B cell (primary cell): ENCODE data around the gene LEMD3. TPM values are rescaled to one million over a fixed set of nuclear protein-coding genes. Genes with fewer than 3 reads are reported as not detected.

Experiments used
- ATAC-seq: fragments of 200-7000 bp; cut with Tn5 transposase; one replicate; pipeline ENCODE4 v1.10.0; 2021; ENCODE audit warnings: low read depth, mild to moderate bottlenecking, moderate number of reproducible peaks, moderate library complexity
- CTCF ChIA-PET: fragments of 350-600 bp; sonication (Branson Sonifier 250); formaldehyde crosslinking; loops from one replicate; lab custom pipeline; 2021; ENCODE audit warnings: antibody characterized with exemption, inconsistent platforms; lab: Charles Lee
- POLR2A ChIA-PET: fragments of 350-600 bp; sonication (Branson Sonifier 250); formaldehyde crosslinking; loops from one replicate; lab custom pipeline; 2021; ENCODE audit warnings: antibody characterized with exemption; lab: Charles Lee
- DNase-seq: peaks from one replicate; pipeline ENCODE4 v3.0.0; 2013
- H2AFZ ChIP-seq: 2 replicates; pipeline ENCODE4 v1.6.1; 2012; ENCODE audit warnings: mild to moderate bottlenecking, low read depth, low read length; ENCODE audit not compliant: insufficient read depth, poor library complexity, severe bottlenecking
- H3K27ac ChIP-seq, 2 donors: 1 replicate in 1 of 2; 2 replicates in 1 of 2; pipeline ENCODE4 v1.5.1; 2012 to 2013; ENCODE audit warnings: low read length in 2 of 2, mild to moderate bottlenecking in 2 of 2, moderate library complexity in 1 of 2
- H3K27me3 ChIP-seq, 4 experiments: fragments of 200-600 bp in 1 of 4; sonication (generic) in 1 of 4; replicated peaks in 1 of 4; 1 replicate in 2 of 4; 2 replicates in 2 of 4; pipeline versions ENCODE4 v1.6.1 to v1.7.0; 2013 to 2016; ENCODE audit warnings: low read length in 3 of 4, mild to moderate bottlenecking in 2 of 4, mixed read lengths in 1 of 4, moderate library complexity in 1 of 4; ENCODE audit not compliant: insufficient read depth in 4 of 4, control insufficient read depth in 3 of 4; ENCODE audit errors: control extremely low read depth in 1 of 4
- H3K36me3 ChIP-seq, 2 experiments: replicated peaks in 1 of 2; 1 replicate in 1 of 2; 2 replicates in 1 of 2; pipeline versions ENCODE4 v1.6.1 to v1.7.1; 2013; ENCODE audit warnings: low read length in 1 of 2; ENCODE audit not compliant: insufficient read depth in 2 of 2, control insufficient read depth in 1 of 2; ENCODE audit errors: control extremely low read depth in 1 of 2, extremely low read depth in 1 of 2
- H3K4me1 ChIP-seq, 2 donors: fragments of 200-600 bp in 1 of 2; sonication (generic) in 1 of 2; 1 replicate in 1 of 2; 2 replicates in 1 of 2; pipeline versions ENCODE4 v1.5.1 to v1.6.1; 2013 to 2017; ENCODE audit warnings: low read length in 2 of 2; ENCODE audit not compliant: control insufficient read depth in 2 of 2, insufficient read depth in 2 of 2
- H3K4me2 ChIP-seq: replicated peaks from 2 replicates; pipeline ENCODE3; 2012; ENCODE audit warnings: mild to moderate bottlenecking, low read depth, low read length; ENCODE audit not compliant: poor library complexity, severe bottlenecking
- H3K4me3 ChIP-seq, 5 experiments: fragments of 200-600 bp in 1 of 5; sonication (generic) in 1 of 5; 1 replicate in 3 of 5; 2 replicates in 2 of 5; pipeline versions ENCODE4 v1.5.1 to v1.7.0; 2011 to 2016; ENCODE audit warnings: low read length in 4 of 5, mild to moderate bottlenecking in 4 of 5, low read depth in 2 of 5, control low read depth in 1 of 5, moderate library complexity in 1 of 5; ENCODE audit not compliant: insufficient read depth in 1 of 5; ENCODE audit errors: control extremely low read depth in 1 of 5, extremely low read depth in 1 of 5
- H3K79me2 ChIP-seq: fragments of 200-600 bp; sonication (generic); one replicate; pipeline ENCODE4 v1.6.0; 2016; ENCODE audit warnings: low read length; ENCODE audit not compliant: control insufficient read depth, insufficient read depth
- H3K9ac ChIP-seq: fragments of 200-600 bp; sonication (generic); 2 replicates; pipeline ENCODE4 v1.6.1; 2017; ENCODE audit warnings: mild to moderate bottlenecking, low read length, moderate library complexity
- H3K9me3 ChIP-seq, 3 donors: one replicate each; pipeline versions ENCODE4 v1.6.1 to v1.7.1; 2013; ENCODE audit warnings: low read length in 2 of 3; ENCODE audit not compliant: control insufficient read depth in 2 of 3, insufficient read depth in 1 of 3; ENCODE audit errors: control extremely low read depth in 1 of 3
- H4K20me1 ChIP-seq: 2 replicates; pipeline ENCODE4 v1.6.0; 2012; ENCODE audit warnings: mild to moderate bottlenecking, low read length; ENCODE audit not compliant: insufficient read depth, control insufficient read depth, poor library complexity, severe bottlenecking
- H3K27ac Mint-ChIP-seq: one replicate; pipeline ENCODE4 v1.8.0; 2021; ENCODE audit warnings: mixed read lengths
- H3K27me3 Mint-ChIP-seq: one replicate; pipeline ENCODE4 v1.8.0; 2021; ENCODE audit warnings: mixed read lengths
- H3K4me1 Mint-ChIP-seq: one replicate; pipeline ENCODE4 v1.8.0; 2021; ENCODE audit warnings: mixed read lengths
- H3K4me3 Mint-ChIP-seq: one replicate; pipeline ENCODE4 v1.8.0; 2021; ENCODE audit warnings: mixed read lengths
- H3K9me3 Mint-ChIP-seq: one replicate; pipeline ENCODE4 v1.8.0; 2022; ENCODE audit warnings: mixed read lengths; ENCODE audit not compliant: insufficient read depth
- EZH2 ChIP-seq: IDR thresholded peaks from 2 replicates; pipeline ENCODE4 v1.6.1; 2012; ENCODE audit warnings: borderline replicate concordance, low read depth, mild to moderate bottlenecking, moderate library complexity, low read length; ENCODE audit not compliant: insufficient read depth, poor library complexity, severe bottlenecking
- WGBS: methylation state at CpG from one replicate; pipeline ENCODE4 v1.1.5; 2013; ENCODE audit warnings: missing lambda C conversion rate; ENCODE audit not compliant: insufficient coverage; 5-methylcytosine and 5-hydroxymethylcytosine counted together
- intact Hi-C: fragments of 100-400 bp; cut with micrococcal nuclease; formaldehyde crosslinking; loops from one replicate; pipeline ENCODE4 v1.10.0; 2022
- polyA plus RNA-seq: library from polyadenylated mRNA; depleted of rRNA; stranded (reverse); fragments of >200 nt; gene quantifications from 2 replicates; pipeline ENCODE4 v1.2.3, GENCODE V29; 2012
- total RNA-seq, 2 donors: library from RNA; stranded (reverse); fragments of 120-200 nt in 1 of 2; gene quantifications; 1 replicate in 1 of 2; 2 replicates in 1 of 2; pipeline versions ENCODE4 v1.2.3 to v1.2.4, GENCODE V29; 2013 to 2022
- TF ChIP-seq, protein P1 (sequence below): fragments of 200-600 bp; IDR thresholded peaks from one replicate; pipeline ENCODE4 v1.8.0; 2022; ENCODE audit warnings: antibody characterized with exemption, mild to moderate bottlenecking

The LEMD3 gene
- total and polyA plus RNA-seq, 2 donors (not counting 1 experiment from before 2014, with no cell fraction given) = 19.4 to 71.8 TPM

DNA sequence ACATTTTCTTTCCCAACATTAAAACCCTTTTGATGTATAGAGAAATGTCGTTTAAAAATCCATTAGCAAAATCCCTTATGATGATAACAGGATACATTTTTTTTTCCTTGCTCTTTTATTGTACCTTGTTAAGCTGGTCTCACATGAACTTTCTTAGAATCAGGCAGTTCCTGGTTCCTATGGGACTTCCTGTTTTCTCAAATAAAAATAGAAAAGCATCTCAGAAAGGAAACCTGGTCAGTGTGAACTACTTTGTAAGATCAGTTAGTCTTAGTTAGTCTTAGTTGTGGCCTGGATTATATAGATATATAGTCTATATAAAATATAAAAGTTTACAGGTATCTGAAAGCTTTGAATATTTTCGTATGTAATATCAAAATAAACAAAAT is 40.3 kb downstream of the LEMD3 start:
- peak; percentile 62 for DNase-seq
- CTCF ChIA-PET = interaction anchor here (0.8 to 1.0 kb wide), 2 partner anchors 9 to 23 kb away, joined by 3 read pairs; no protein-coding TSS in a partner anchor
- POLR2A ChIA-PET = no interaction called here

GRCh38 chr12:65217086-65217485 is 47.7 kb downstream of the LEMD3 start:
- no peak for TF ChIP-seq EZH2
- TF ChIP-seq, protein P1, sequence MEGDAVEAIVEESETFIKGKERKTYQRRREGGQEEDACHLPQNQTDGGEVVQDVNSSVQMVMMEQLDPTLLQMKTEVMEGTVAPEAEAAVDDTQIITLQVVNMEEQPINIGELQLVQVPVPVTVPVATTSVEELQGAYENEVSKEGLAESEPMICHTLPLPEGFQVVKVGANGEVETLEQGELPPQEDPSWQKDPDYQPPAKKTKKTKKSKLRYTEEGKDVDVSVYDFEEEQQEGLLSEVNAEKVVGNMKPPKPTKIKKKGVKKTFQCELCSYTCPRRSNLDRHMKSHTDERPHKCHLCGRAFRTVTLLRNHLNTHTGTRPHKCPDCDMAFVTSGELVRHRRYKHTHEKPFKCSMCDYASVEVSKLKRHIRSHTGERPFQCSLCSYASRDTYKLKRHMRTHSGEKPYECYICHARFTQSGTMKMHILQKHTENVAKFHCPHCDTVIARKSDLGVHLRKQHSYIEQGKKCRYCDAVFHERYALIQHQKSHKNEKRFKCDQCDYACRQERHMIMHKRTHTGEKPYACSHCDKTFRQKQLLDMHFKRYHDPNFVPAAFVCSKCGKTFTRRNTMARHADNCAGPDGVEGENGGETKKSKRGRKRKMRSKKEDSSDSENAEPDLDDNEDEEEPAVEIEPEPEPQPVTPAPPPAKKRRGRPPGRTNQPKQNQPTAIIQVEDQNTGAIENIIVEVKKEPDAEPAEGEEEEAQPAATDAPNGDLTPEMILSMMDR = no peak
- Histone ChIP-seq H3K9ac (peak overlapping the region; percentile 5), H3K79me2 (peaks cover 32% of the 10 kb centered on the region), H2AFZ (no peak overlapping the region), H3K4me2 (no peak overlapping the region), H3K4me3 (no peak overlapping the region), H3K27ac (peak overlapping the region in 1 of 2 donors; percentile 41), H3K36me3 (peaks cover 5 to 43% of the 10 kb centered on the region in 2 experiments), H3K4me1 (no peaks in the 10 kb centered on the region), H3K9me3 (peaks cover 3 to 10% (median 8%) of the 10 kb centered on the region in 3 donors), H3K27me3 (no peaks in the 10 kb centered on the region), H4K20me1 (no peaks in the 10 kb centered on the region)
- H3K4me3 Mint-ChIP-seq = no peak overlapping the region
- CTCF ChIA-PET = interaction anchor here (0.6 to 1.7 kb wide), 3 partner anchors 15 to 901 kb away, joined by 3 to 4 read pairs (median 3); no protein-coding TSS in a partner anchor
- DNase-seq (no peak), ATAC-seq (no peak)
- H3K4me1 Mint-ChIP-seq = no peaks in the 10 kb centered on the region
- no peaks in the 10 kb centered on the region for H3K27me3 Mint-ChIP-seq
- H3K27ac Mint-ChIP-seq = peak overlapping the region; percentile 23
- intact Hi-C loops = no loop called here
- peaks cover 7% of the 10 kb centered on the region for H3K9me3 Mint-ChIP-seq
- POLR2A ChIA-PET = no interaction called here

More for the DNA sequence above, 40.3 kb downstream of the LEMD3 start:
- H3K9ac ChIP-seq = peak overlapping the region; percentile 28
- ATAC-seq = peak; percentile 47
- peaks cover 57% of the 10 kb centered on the region for H3K4me1 Mint-ChIP-seq
- peak overlapping the region; percentile 72 for H3K4me2 ChIP-seq
- peak overlapping the region; percentile 57 to 82 for H3K27ac ChIP-seq
- TF ChIP-seq EZH2 = no peak
- TF ChIP-seq, protein P1 = no peak
- H3K9me3 ChIP-seq = no peaks in the 10 kb centered on the region
- WGBS = no CpG with 5 or more reads among the region's 2 CpGs
- no peaks in the 10 kb centered on the region for H3K27me3 ChIP-seq
- peak overlapping the region; percentile 72 for H3K27ac Mint-ChIP-seq
- peak overlapping the region; percentile 72 for H3K4me3 Mint-ChIP-seq
- intact Hi-C loops = loop anchor here (1.0 kb wide), 1 partner anchor 40 kb away; the partner anchor contains the start of gene LEMD3
- peak overlapping the region in 2 of 5 experiments; percentile 3 to 34 for H3K4me3 ChIP-seq
- no peaks in the 10 kb centered on the region for H3K9me3 Mint-ChIP-seq
- H3K36me3 ChIP-seq = peaks cover 5 to 11% of the 10 kb centered on the region in 2 experiments
- peak overlapping the region; percentile 49 for H2AFZ ChIP-seq
- H3K4me1 ChIP-seq = peaks cover 34 to 59% of the 10 kb centered on the region in 2 donors
- no peaks in the 10 kb centered on the region for H4K20me1 ChIP-seq
- H3K27me3 Mint-ChIP-seq = no peaks in the 10 kb centered on the region
- peaks cover 77% of the 10 kb centered on the region for H3K79me2 ChIP-seq
